Upper lobe of right lung (tissue), 1 donor: ENCODE measurements around the gene SLC16A11. TPM values are rescaled to one million over a fixed set of nuclear protein-coding genes. Genes with fewer than 3 reads are reported as not detected.

Experiments
- ATAC-seq: fragments of 200-7000 bp; cut with Tn5 transposase; one replicate; pipeline ENCODE4 v1.9.1; 2020; ENCODE audit warnings: mild to moderate bottlenecking, moderate library complexity
- DNase-seq: peaks from one replicate; pipeline ENCODE4 v3.0.0-alpha.2; 2020
- H3K27ac ChIP-seq: fragments of 200-600 bp; one replicate; pipeline ENCODE4 v1.8.0; 2022
- H3K27me3 ChIP-seq: fragments of 200-600 bp; one replicate; pipeline ENCODE4 v1.8.0; 2022; ENCODE audit warnings: mild to moderate bottlenecking
- H3K36me3 ChIP-seq: fragments of 200-600 bp; one replicate; pipeline ENCODE4 v1.8.0; 2022
- H3K4me1 ChIP-seq: fragments of 200-600 bp; one replicate; pipeline ENCODE4 v1.8.0; 2022
- H3K4me3 ChIP-seq: fragments of 200-600 bp; one replicate; pipeline ENCODE4 v1.8.0; 2022; ENCODE audit warnings: mild to moderate bottlenecking
- H3K9me3 ChIP-seq: fragments of 200-600 bp; one replicate; pipeline ENCODE4 v1.8.0; 2022
- intact Hi-C: fragments of 100-400 bp; cut with DNase I; formaldehyde crosslinking; loops from one replicate; pipeline ENCODE4 v1.11.0; 2022
- total RNA-seq: library from RNA; stranded (reverse); fragmentation: NEBNext Ultra II Directional; extraction: Animal tissue kit (Norgen Biotek cat#: 25700); gene quantifications from one replicate; pipeline ENCODE4 v1.2.1, GENCODE V29; 2021
- TF ChIP-seq, protein P1 (sequence below): fragments of 200-600 bp; IDR thresholded peaks from one replicate; pipeline ENCODE4 v1.8.0; 2022; ENCODE audit warnings: antibody characterized with exemption
- donor health status: DM: no; HTN: yes; CAD: no; lungs with severe emphysema.

The SLC16A11 gene
- total RNA-seq, 1 donor from 2014 or later, result 6.8 TPM

DNA sequence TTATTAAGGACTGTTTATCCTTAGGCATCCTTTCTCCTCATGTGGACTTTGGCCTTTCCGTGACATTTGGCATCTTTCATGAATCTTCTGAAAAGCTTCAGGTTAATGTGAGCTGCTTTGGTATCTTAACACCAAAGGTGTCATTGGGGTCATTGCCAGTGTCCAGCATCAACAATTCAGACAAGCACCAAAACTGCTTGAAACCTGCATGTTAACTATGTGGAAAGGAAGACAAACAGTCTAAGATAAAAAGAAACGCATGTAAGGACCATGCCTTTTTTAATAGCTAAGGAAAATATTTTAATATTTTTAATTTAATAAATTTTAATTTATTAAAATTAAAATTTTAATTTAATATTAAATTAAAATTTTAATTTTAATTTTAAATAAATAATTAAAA is 40.1 kb downstream of the SLC16A11 start:
- Histone ChIP-seq H3K27me3 (no peaks in the 10 kb centered on the region), H3K4me3 (no peak overlapping the region), H3K9me3 (no peaks in the 10 kb centered on the region), H3K36me3 (peaks cover 59% of the 10 kb centered on the region), H3K4me1 (no peaks in the 10 kb centered on the region), H3K27ac (no peak overlapping the region)
- DNase-seq (no peak), ATAC-seq (no peak)
- TF ChIP-seq, protein P1, sequence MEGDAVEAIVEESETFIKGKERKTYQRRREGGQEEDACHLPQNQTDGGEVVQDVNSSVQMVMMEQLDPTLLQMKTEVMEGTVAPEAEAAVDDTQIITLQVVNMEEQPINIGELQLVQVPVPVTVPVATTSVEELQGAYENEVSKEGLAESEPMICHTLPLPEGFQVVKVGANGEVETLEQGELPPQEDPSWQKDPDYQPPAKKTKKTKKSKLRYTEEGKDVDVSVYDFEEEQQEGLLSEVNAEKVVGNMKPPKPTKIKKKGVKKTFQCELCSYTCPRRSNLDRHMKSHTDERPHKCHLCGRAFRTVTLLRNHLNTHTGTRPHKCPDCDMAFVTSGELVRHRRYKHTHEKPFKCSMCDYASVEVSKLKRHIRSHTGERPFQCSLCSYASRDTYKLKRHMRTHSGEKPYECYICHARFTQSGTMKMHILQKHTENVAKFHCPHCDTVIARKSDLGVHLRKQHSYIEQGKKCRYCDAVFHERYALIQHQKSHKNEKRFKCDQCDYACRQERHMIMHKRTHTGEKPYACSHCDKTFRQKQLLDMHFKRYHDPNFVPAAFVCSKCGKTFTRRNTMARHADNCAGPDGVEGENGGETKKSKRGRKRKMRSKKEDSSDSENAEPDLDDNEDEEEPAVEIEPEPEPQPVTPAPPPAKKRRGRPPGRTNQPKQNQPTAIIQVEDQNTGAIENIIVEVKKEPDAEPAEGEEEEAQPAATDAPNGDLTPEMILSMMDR, result no peak
- intact Hi-C loops, result no loop called here

- ATAC-seq (no peak), DNase-seq (no peak)
- Histone ChIP-seq H3K4me1 (no peaks in the 10 kb centered on the region), H3K27ac (no peak overlapping the region), H3K4me3 (no peak overlapping the region), H3K36me3 (peaks cover 48% of the 10 kb centered on the region), H3K27me3 (no peaks in the 10 kb centered on the region), H3K9me3 (no peaks in the 10 kb centered on the region)
- TF ChIP-seq, protein P1, result no peak
- intact Hi-C loops, result no loop called here
These were observed 41.4 kb downstream of the SLC16A11 start for GRCh38 chr17:7002288-7003047.

DNA sequence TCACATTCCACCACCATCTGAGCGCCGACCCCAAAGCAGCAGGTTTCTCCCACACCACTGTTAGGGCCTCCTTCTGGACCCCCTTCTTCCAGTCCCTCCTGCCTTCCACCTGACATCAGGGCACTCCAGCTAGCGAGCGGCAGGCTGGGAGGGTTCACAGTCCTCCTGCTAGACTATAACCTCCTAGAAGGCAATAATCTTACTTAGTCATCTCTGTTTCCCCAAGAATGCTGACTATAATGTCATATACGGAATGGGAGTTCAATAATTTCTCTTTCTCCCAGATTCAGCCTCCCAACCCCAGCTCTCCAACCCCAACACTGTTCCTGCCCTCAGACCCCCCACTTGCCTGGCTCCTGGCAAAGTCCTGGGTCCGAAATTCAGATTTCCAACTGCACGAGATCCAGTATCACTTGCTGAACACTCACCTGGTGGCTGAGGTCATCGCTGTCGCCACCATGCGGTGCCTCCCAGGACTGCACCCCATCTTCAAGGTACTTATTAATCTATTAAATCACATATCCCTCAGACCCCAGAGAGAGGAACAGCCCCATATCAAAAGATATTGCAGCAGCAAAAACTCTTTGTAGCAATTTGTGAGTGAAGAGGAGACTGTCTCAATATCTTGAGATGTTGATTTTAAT is 42.5 kb downstream of the SLC16A11 start:
- Histone ChIP-seq H3K27ac (no peak overlapping the region), H3K27me3 (no peaks in the 10 kb centered on the region), H3K4me3 (no peak overlapping the region), H3K9me3 (no peaks in the 10 kb centered on the region), H3K36me3 (peaks cover 39% of the 10 kb centered on the region), H3K4me1 (no peaks in the 10 kb centered on the region)
- no peak for ATAC-seq
- DNase-seq, result no peak
- intact Hi-C loops, result no loop called here
- TF ChIP-seq, protein P1, result peak; percentile 38

- H3K4me1 ChIP-seq, result peaks cover 3% of the 10 kb centered on the region
- no peaks in the 10 kb centered on the region for H3K27me3 ChIP-seq
- no peaks in the 10 kb centered on the region for H3K9me3 ChIP-seq
- intact Hi-C loops, result no loop called here
- ATAC-seq, result no peak
- DNase-seq, result no peak
- H3K36me3 ChIP-seq, result peaks cover 36% of the 10 kb centered on the region
- TF ChIP-seq, protein P1, result no peak
- H3K27ac ChIP-seq, result no peak overlapping the region
- H3K4me3 ChIP-seq, result no peak overlapping the region
These were observed 44.9 kb downstream of the SLC16A11 start for GRCh38 chr17:6998855-6999508.

- no peak overlapping the region for H3K27ac ChIP-seq
- TF ChIP-seq, protein P1, result no peak
- no peak for DNase-seq
- intact Hi-C loops, result no loop called here
- no peak overlapping the region for H3K4me3 ChIP-seq
- ATAC-seq, result no peak
- peaks cover 25% of the 10 kb centered on the region for H3K36me3 ChIP-seq
- H3K4me1 ChIP-seq, result peaks cover 3% of the 10 kb centered on the region
- H3K9me3 ChIP-seq, result no peaks in the 10 kb centered on the region
- H3K27me3 ChIP-seq, result no peaks in the 10 kb centered on the region
These were observed 46.7 kb downstream of the SLC16A11 start for GRCh38 chr17:6997171-6997570.
